Measurements from ENCODE around the gene FN3K. TPM values are rescaled to one million over a fixed set of nuclear protein-coding genes. Genes with fewer than 3 reads are reported as not detected.
"Not testable (repeated sequence)": the region's sequence is repeated elsewhere in the genome, so short reads cannot be mapped to it uniquely, and the experiment has no call there.

The FN3K gene
- total RNA-seq, 2 donors from 2014 or later, result 46.9 to 69.5 TPM

GRCh38 chr17:82772026-82772425, 36.6 kb downstream of the FN3K start:
- intact Hi-C loops (cut with DNase I), result loop anchor here (5.0 kb wide), 1 partner anchor 105 kb away; no protein-coding TSS in a partner anchor
- H3K9me3 ChIP-seq, result no peaks in the 10 kb centered on the region
- no peak overlapping the region for H3K9ac ChIP-seq (ENCODE audit: low read depth in 2 of 2, low read length in 2 of 2)
- H3K4me3 ChIP-seq, result no peak overlapping the region
- H3K27ac ChIP-seq, result peak overlapping the region; percentile 45
- peak; percentile 71 for DNase-seq
- TF ChIP-seq, protein P1, sequence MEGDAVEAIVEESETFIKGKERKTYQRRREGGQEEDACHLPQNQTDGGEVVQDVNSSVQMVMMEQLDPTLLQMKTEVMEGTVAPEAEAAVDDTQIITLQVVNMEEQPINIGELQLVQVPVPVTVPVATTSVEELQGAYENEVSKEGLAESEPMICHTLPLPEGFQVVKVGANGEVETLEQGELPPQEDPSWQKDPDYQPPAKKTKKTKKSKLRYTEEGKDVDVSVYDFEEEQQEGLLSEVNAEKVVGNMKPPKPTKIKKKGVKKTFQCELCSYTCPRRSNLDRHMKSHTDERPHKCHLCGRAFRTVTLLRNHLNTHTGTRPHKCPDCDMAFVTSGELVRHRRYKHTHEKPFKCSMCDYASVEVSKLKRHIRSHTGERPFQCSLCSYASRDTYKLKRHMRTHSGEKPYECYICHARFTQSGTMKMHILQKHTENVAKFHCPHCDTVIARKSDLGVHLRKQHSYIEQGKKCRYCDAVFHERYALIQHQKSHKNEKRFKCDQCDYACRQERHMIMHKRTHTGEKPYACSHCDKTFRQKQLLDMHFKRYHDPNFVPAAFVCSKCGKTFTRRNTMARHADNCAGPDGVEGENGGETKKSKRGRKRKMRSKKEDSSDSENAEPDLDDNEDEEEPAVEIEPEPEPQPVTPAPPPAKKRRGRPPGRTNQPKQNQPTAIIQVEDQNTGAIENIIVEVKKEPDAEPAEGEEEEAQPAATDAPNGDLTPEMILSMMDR (IDR thresholded peaks at IDR 0.05), result no peak
- no peaks in the 10 kb centered on the region for H3K27me3 ChIP-seq
- no peaks in the 10 kb centered on the region for H3K4me1 ChIP-seq
- no peaks in the 10 kb centered on the region for H3K36me3 ChIP-seq

GRCh38 chr17:82774456-82774855, 39.0 kb downstream of the FN3K start:
- H3K27ac ChIP-seq, DNase-seq, H3K27me3 ChIP-seq, H3K4me1 ChIP-seq, H3K9me3 ChIP-seq, H3K36me3 ChIP-seq: not testable (repeated sequence)
- H3K4me3 ChIP-seq, result peak overlapping the region; percentile 2
- peak overlapping the region in 1 of 2 donors; percentile 38 for H3K9ac ChIP-seq (ENCODE audit: low read depth in 2 of 2, low read length in 2 of 2)
- intact Hi-C loops (cut with DNase I), result loop anchor here (5.0 kb wide), 1 partner anchor 107 kb away; no protein-coding TSS in a partner anchor

DNA sequence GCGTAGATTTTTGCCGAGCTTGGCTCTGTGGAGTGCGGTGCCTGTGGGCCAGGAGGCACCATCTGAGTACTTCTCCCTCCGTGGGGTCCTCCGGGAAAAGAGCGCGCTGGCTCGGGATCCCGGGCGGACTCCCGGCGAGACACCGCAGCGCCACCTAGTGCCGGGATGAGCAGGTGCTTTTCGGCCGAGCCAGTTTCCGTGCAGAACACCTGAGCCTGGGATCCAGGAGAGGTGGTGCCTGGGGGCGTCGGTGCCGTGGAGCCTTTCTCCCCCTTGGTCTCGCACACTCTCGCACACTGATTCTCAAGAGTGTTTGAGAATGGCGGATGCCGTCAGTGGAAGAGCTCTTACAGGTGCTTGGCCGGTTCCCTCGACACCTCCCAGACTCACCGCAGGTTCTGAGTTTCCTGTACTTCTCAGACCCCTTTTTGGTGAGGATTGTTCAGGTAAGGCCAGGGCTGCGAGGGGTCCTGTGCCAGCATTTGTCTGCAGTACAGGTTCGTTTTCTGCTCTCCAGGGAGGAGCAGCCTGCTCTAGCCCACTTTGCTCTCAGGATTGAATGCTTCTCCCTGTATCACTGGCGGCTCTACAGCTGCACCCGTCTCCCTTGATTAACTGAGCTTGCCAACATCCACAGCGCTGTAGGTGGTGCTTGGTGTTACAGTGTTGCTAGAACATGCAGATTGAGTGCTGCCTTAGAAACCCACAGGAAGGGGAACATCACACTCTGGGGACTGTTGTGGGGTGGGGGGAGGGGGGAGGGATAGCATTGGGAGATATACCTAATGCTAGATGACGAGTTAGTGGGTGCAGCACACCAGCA, 39.8 kb downstream of the FN3K start:
- intact Hi-C loops (cut with DNase I), result no loop called here
- H3K36me3 ChIP-seq, result no peaks in the 10 kb centered on the region
- no peaks in the 10 kb centered on the region for H3K27me3 ChIP-seq
- DNase-seq, result peak; percentile 77
- H3K27ac ChIP-seq, result no peak overlapping the region
- no peaks in the 10 kb centered on the region for H3K4me1 ChIP-seq
- H3K4me3 ChIP-seq, result peak overlapping the region; percentile 2
- TF ChIP-seq, protein P1 (IDR thresholded peaks at IDR 0.05), result peak; percentile 87
- H3K9ac ChIP-seq (ENCODE audit: low read depth in 2 of 2, low read length in 2 of 2), result peak overlapping the region; percentile 35 to 38
- H3K9me3 ChIP-seq, result no peaks in the 10 kb centered on the region

DNA sequence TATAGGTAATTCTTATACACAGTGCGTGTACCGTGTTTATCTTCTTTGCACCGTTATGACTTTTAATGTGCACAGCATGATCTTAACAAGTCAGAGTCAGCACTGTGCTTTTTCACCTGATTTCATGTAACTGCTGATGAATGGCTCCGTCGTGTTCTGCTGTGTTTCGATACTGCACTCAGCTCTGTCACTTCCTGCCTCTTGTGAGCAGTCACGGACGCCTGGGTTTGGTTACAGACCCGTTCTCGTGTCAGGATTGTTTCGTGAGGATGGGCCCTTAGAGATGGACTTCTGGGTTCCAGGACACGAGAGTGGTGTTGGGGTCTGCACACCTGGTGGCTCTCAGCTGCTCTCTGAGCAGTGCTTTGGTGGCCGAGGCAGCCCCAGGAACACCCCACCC, 41.0 kb downstream of the FN3K start:
- intact Hi-C loops (cut with DNase I), result no loop called here
- no peaks in the 10 kb centered on the region for H3K4me1 ChIP-seq
- DNase-seq, result no peak
- no peaks in the 10 kb centered on the region for H3K27me3 ChIP-seq
- H3K9ac ChIP-seq (ENCODE audit: low read depth in 2 of 2, low read length in 2 of 2), result no peak overlapping the region
- TF ChIP-seq, protein P1 (IDR thresholded peaks at IDR 0.05), result no peak
- H3K36me3 ChIP-seq, result no peaks in the 10 kb centered on the region
- H3K27ac ChIP-seq, result no peak overlapping the region
- no peaks in the 10 kb centered on the region for H3K9me3 ChIP-seq
- no peak overlapping the region for H3K4me3 ChIP-seq

GRCh38 chr17:82777778-82778375, 42.5 kb downstream of the FN3K start:
- H3K9ac ChIP-seq (ENCODE audit: low read depth in 2 of 2, low read length in 2 of 2); H3K27ac ChIP-seq; H3K4me1 ChIP-seq; H3K4me3 ChIP-seq; H3K9me3 ChIP-seq; DNase-seq; intact Hi-C loops (cut with DNase I); H3K36me3 ChIP-seq; H3K27me3 ChIP-seq: not testable (repeated sequence)

GRCh38 chr17:82779541-82779940, 44.1 kb downstream of the FN3K start:
- H3K36me3 ChIP-seq, result no peaks in the 10 kb centered on the region
- H3K9ac ChIP-seq (ENCODE audit: low read depth in 2 of 2, low read length in 2 of 2), result no peak overlapping the region
- DNase-seq, result no peak
- no peaks in the 10 kb centered on the region for H3K4me1 ChIP-seq
- H3K27me3 ChIP-seq, result no peaks in the 10 kb centered on the region
- H3K4me3 ChIP-seq, result no peak overlapping the region
- H3K9me3 ChIP-seq, result no peaks in the 10 kb centered on the region
- TF ChIP-seq, protein P1 (IDR thresholded peaks at IDR 0.05), result no peak
- intact Hi-C loops (cut with DNase I), result no loop called here
- H3K27ac ChIP-seq, result no peak overlapping the region

Measured in colonic mucosa (tissue), 4 donors.